ENCODE results near the gene EIF4E. TPM values are rescaled to one million over a fixed set of nuclear protein-coding genes. Genes with fewer than 3 reads are reported as not detected.

The EIF4E gene
- total RNA-seq, 4 donors from 2014 or later, result 35.7 to 67.5 (median 56.0) TPM

- TF ChIP-seq, protein P1, sequence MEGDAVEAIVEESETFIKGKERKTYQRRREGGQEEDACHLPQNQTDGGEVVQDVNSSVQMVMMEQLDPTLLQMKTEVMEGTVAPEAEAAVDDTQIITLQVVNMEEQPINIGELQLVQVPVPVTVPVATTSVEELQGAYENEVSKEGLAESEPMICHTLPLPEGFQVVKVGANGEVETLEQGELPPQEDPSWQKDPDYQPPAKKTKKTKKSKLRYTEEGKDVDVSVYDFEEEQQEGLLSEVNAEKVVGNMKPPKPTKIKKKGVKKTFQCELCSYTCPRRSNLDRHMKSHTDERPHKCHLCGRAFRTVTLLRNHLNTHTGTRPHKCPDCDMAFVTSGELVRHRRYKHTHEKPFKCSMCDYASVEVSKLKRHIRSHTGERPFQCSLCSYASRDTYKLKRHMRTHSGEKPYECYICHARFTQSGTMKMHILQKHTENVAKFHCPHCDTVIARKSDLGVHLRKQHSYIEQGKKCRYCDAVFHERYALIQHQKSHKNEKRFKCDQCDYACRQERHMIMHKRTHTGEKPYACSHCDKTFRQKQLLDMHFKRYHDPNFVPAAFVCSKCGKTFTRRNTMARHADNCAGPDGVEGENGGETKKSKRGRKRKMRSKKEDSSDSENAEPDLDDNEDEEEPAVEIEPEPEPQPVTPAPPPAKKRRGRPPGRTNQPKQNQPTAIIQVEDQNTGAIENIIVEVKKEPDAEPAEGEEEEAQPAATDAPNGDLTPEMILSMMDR (IDR thresholded peaks at IDR 0.05 in 4 of 5, conservative IDR thresholded peaks at IDR 0.05 in 1 of 5), result no peak
- TF ChIP-seq POLR2A (IDR thresholded peaks at IDR 0.05), result no peak
- Histone ChIP-seq H3K27ac (no peak overlapping the region), H3K9me3 (no peaks in the 10 kb centered on the region), H3K4me3 (no peak overlapping the region), H3K36me3 (no peaks in the 10 kb centered on the region), H3K27me3 (no peaks in the 10 kb centered on the region), H3K4me1 (no peaks in the 10 kb centered on the region)
- ATAC-seq (no peak), DNase-seq (no peak)
- intact Hi-C loops (cut with DNase I; ENCODE audit: low total_unique reads), result no loop called here
- in situ Hi-C loops (cut with MboI; ENCODE audit: low sequenced_read_pairs in 4 of 4), result loop anchor here (25.0 kb wide), 3 partner anchors 116 to 484 kb away; no protein-coding TSS in a partner anchor
Observed at GRCh38 chr4:98946359-98946758, 17.4 kb upstream of the EIF4E start.

GRCh38 chr4:98945297-98945850 is 16.4 kb upstream of the EIF4E start:
- H3K36me3 ChIP-seq, result no peaks in the 10 kb centered on the region
- in situ Hi-C loops (cut with MboI; ENCODE audit: low sequenced_read_pairs in 4 of 4) (loop anchor here (25.0 kb wide), 3 partner anchors 117 to 483 kb away; no protein-coding TSS in a partner anchor), intact Hi-C loops (cut with DNase I; ENCODE audit: low total_unique reads) (no loop called here)
- no peak for DNase-seq
- TF ChIP-seq, protein P1 (IDR thresholded peaks at IDR 0.05 in 4 of 5, conservative IDR thresholded peaks at IDR 0.05 in 1 of 5), result no peak
- no peak for TF ChIP-seq POLR2A (IDR thresholded peaks at IDR 0.05)
- H3K27me3 ChIP-seq, result no peaks in the 10 kb centered on the region
- H3K4me3 ChIP-seq, result no peak overlapping the region
- no peaks in the 10 kb centered on the region for H3K9me3 ChIP-seq
- no peak for ATAC-seq
- no peak overlapping the region for H3K27ac ChIP-seq
- no peaks in the 10 kb centered on the region for H3K4me1 ChIP-seq

DNA sequence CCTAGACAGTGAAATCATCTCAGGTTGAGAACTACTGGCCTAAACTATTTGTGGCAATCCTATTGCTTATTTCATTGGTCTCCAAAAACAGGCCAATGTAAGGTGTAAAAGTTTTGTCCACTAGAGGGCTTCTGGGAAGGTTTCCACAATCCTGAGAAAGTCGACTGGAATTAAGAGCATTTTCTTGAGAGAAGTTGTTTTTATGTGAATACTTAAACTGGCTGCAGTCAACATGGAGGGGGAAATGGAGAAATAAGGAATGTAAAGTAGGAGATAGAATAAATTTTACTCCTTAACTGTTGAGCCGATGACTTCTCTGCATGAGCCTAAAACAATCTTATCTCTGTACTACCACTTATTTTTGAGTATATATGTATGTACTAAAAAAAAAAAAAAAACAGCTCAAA is 11.0 kb upstream of the EIF4E start:
- Histone ChIP-seq H3K4me3 (no peak overlapping the region), H3K4me1 (no peaks in the 10 kb centered on the region), H3K9me3 (no peaks in the 10 kb centered on the region), H3K27me3 (no peaks in the 10 kb centered on the region), H3K36me3 (no peaks in the 10 kb centered on the region), H3K27ac (no peak overlapping the region)
- ATAC-seq (peak in 1 of 2 donors; percentile 41), DNase-seq (no peak)
- in situ Hi-C loops (cut with MboI; ENCODE audit: low sequenced_read_pairs in 4 of 4) (loop anchor here (5.0 to 25.0 kb wide), 5 partner anchors 52 to 478 kb away; partner anchors contain the start of gene METAP1 (in 1 of the 4)), intact Hi-C loops (cut with DNase I; ENCODE audit: low total_unique reads) (loop anchor here (10.0 kb wide), 2 partner anchors 715 to 955 kb away; partner anchors contain the start of genes C4orf54 and LAMTOR3)
- no peak for TF ChIP-seq POLR2A (IDR thresholded peaks at IDR 0.05)
- TF ChIP-seq, protein P1 (IDR thresholded peaks at IDR 0.05 in 4 of 5, conservative IDR thresholded peaks at IDR 0.05 in 1 of 5), result peak; percentile 24 to 64 (median 42)

- no peak for ATAC-seq
- TF ChIP-seq POLR2A (IDR thresholded peaks at IDR 0.05), result no peak
- TF ChIP-seq, protein P1 (IDR thresholded peaks at IDR 0.05 in 4 of 5, conservative IDR thresholded peaks at IDR 0.05 in 1 of 5), result no peak
Observed at GRCh38 chr4:98939438-98939837, 10.5 kb upstream of the EIF4E start.

More at GRCh38 chr4:98939438-98939837, 10.5 kb upstream of the EIF4E start:
- H3K27ac ChIP-seq, result no peak overlapping the region
- no peak for DNase-seq
- in situ Hi-C loops (cut with MboI; ENCODE audit: low sequenced_read_pairs in 4 of 4) (loop anchor here (10.0 to 25.0 kb wide), 4 partner anchors 55 to 477 kb away; partner anchors contain the start of gene METAP1 (in 1 of the 4)), intact Hi-C loops (cut with DNase I; ENCODE audit: low total_unique reads) (loop anchor here (10.0 kb wide), 2 partner anchors 715 to 955 kb away; partner anchors contain the start of genes C4orf54 and LAMTOR3)
- H3K9me3 ChIP-seq, result no peaks in the 10 kb centered on the region
- no peak overlapping the region for H3K4me3 ChIP-seq
- H3K27me3 ChIP-seq, result no peaks in the 10 kb centered on the region
- H3K36me3 ChIP-seq, result no peaks in the 10 kb centered on the region
- H3K4me1 ChIP-seq, result no peaks in the 10 kb centered on the region

All from gastrocnemius medialis (tissue), 4 donors.